ENCODE data around the gene PROM2.

DNA sequence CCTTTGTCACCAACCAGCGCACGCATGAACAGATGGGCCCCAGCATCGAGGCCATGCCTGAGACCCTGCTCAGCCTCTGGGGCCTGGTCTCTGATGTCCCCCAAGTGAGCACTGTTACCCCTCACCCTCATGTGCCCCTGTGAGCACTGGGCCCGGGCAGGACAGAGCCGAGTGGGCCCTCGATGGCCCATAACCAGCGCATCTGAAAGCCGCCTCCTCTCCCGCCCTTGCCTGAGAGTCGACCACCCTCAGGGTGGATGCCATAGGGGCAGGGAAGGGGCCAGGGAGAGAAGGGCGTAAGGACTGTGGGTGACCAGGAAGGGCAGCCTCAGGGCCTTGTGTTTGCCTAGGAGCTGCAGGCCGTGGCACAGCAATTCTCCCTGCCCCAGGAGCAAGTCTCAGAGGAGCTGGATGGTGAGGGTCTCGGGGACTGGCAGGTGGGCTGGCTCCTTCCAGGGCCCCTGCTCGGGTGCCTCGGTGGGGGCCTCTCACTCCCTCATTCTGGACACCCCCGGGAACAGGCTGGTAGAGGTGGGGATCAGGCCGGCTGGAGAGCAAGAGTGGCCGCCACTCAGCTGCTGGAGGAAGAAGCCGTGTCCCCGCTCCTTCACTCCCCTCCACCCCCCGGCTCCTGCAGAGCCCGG lies 2.1 kb downstream of the PROM2 start:
- TF ChIP-seq, protein P1, sequence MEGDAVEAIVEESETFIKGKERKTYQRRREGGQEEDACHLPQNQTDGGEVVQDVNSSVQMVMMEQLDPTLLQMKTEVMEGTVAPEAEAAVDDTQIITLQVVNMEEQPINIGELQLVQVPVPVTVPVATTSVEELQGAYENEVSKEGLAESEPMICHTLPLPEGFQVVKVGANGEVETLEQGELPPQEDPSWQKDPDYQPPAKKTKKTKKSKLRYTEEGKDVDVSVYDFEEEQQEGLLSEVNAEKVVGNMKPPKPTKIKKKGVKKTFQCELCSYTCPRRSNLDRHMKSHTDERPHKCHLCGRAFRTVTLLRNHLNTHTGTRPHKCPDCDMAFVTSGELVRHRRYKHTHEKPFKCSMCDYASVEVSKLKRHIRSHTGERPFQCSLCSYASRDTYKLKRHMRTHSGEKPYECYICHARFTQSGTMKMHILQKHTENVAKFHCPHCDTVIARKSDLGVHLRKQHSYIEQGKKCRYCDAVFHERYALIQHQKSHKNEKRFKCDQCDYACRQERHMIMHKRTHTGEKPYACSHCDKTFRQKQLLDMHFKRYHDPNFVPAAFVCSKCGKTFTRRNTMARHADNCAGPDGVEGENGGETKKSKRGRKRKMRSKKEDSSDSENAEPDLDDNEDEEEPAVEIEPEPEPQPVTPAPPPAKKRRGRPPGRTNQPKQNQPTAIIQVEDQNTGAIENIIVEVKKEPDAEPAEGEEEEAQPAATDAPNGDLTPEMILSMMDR (conservative IDR thresholded peaks at IDR 0.05): no peak
- no peak for TF ChIP-seq EZH2 (IDR thresholded peaks at IDR 0.05; ENCODE audit: low read depth)
